Thyroid gland (tissue), 4 donors: Measurements from ENCODE around the gene PHACTR1.

Experiments
- POLR2A ChIP-seq, 2 donors: fragments of 450-650 bp; IDR thresholded peaks; one replicate each; pipeline ENCODE4 v1.6.1; 2017; ENCODE audit warnings: antibody characterized with exemption in 2 of 2, mild to moderate bottlenecking in 2 of 2, moderate library complexity in 1 of 2
- TF ChIP-seq, protein P1 (sequence below), 6 experiments: fragments of 200-600 bp in 3 of 6; fragments of 450-650 bp in 3 of 6; sonication (generic) in 3 of 6; IDR thresholded peaks; one replicate each; pipeline ENCODE4 v1.5.1; 2016 to 2019; ENCODE audit warnings: antibody characterized with exemption in 6 of 6, mild to moderate bottlenecking in 2 of 6, inconsistent platforms in 1 of 6, moderate library complexity in 1 of 6

DNA sequence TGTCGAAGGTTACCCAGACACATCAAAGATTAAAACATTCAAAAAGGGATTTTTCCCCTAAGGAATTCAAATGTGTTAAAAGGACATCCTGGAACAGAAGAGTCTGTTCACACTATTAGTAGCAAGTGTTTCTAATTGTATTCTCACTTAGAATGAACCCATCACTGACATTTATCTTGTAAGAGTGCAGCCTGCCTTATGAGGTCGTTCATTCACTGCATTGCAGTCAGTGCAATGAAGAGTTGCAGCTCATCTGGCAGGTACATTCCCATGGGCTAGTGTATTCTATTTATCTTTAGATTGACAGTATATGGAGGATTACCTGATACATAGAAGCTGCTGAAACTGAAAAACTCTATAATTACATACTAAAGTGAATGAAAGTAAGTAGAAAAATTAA lies 36.5 kb downstream of the PHACTR1 start:
- TF ChIP-seq, protein P1, sequence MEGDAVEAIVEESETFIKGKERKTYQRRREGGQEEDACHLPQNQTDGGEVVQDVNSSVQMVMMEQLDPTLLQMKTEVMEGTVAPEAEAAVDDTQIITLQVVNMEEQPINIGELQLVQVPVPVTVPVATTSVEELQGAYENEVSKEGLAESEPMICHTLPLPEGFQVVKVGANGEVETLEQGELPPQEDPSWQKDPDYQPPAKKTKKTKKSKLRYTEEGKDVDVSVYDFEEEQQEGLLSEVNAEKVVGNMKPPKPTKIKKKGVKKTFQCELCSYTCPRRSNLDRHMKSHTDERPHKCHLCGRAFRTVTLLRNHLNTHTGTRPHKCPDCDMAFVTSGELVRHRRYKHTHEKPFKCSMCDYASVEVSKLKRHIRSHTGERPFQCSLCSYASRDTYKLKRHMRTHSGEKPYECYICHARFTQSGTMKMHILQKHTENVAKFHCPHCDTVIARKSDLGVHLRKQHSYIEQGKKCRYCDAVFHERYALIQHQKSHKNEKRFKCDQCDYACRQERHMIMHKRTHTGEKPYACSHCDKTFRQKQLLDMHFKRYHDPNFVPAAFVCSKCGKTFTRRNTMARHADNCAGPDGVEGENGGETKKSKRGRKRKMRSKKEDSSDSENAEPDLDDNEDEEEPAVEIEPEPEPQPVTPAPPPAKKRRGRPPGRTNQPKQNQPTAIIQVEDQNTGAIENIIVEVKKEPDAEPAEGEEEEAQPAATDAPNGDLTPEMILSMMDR (IDR thresholded peaks at IDR 0.05), result no peak
- TF ChIP-seq POLR2A (IDR thresholded peaks at IDR 0.05), result no peak
